ENCODE results near the gene C11orf24.
"Not testable (repeated sequence)": the region's sequence is repeated elsewhere in the genome, so short reads cannot be mapped to it uniquely, and the experiment has no call there.

C11orf24 gene

GRCh38 chr11:68269414-68270081, 2.2 kb downstream of the C11orf24 start:
- peak; percentile 90 for DNase-seq

GRCh38 chr11:68267881-68268240, 3.9 kb downstream of the C11orf24 start:
- DNase-seq, result no peak

- no peak for DNase-seq
These were observed 4.6 kb downstream of the C11orf24 start for GRCh38 chr11:68266936-68267880.

- no peak for DNase-seq
These were observed 5.5 kb downstream of the C11orf24 start for GRCh38 chr11:68266121-68266891.

GRCh38 chr11:68264741-68265540, 6.8 kb downstream of the C11orf24 start:
- no peak for DNase-seq

- DNase-seq, result no peak
These were observed 7.5 kb downstream of the C11orf24 start for GRCh38 chr11:68264244-68264643.

GRCh38 chr11:68263444-68264035, 8.2 kb downstream of the C11orf24 start:
- no peak for DNase-seq

- no peak for DNase-seq
These were observed 9.3 kb downstream of the C11orf24 start for GRCh38 chr11:68262544-68262827.

- DNase-seq, result no peak
These were observed 9.8 kb downstream of the C11orf24 start for GRCh38 chr11:68261749-68262543.

GRCh38 chr11:68261006-68261405, 10.8 kb downstream of the C11orf24 start:
- DNase-seq, result no peak

GRCh38 chr11:68260484-68260883, 11.3 kb downstream of the C11orf24 start:
- no peak for DNase-seq

GRCh38 chr11:68259122-68259959, 12.4 kb downstream of the C11orf24 start:
- DNase-seq, result no peak

GRCh38 chr11:68258363-68258765, 13.4 kb downstream of the C11orf24 start:
- no peak for DNase-seq

GRCh38 chr11:68257477-68258362, 14.1 kb downstream of the C11orf24 start:
- peak; percentile 85 for DNase-seq

GRCh38 chr11:68256331-68256741, 15.4 kb downstream of the C11orf24 start:
- no peak for DNase-seq

GRCh38 chr11:68255526-68255925, 16.2 kb downstream of the C11orf24 start:
- no peak for DNase-seq

- no peak for DNase-seq
These were observed 17.4 kb downstream of the C11orf24 start for GRCh38 chr11:68254421-68254820.

- DNase-seq, result no peak
These were observed 20.0 kb downstream of the C11orf24 start for GRCh38 chr11:68251765-68252164.

GRCh38 chr11:68244912-68245311, 26.9 kb downstream of the C11orf24 start:
- not testable (repeated sequence) for DNase-seq

Data from NCI-H226 (cell line).